Tibial nerve (tissue), 4 donors: ENCODE data around the gene SDK2.

Source experiments
- EP300 ChIP-seq, 2 donors: sonication (generic); formaldehyde crosslinking; IDR thresholded peaks; one replicate each; pipeline ENCODE4 v1.6.1; 2017; ENCODE audit warnings: antibody characterized with exemption in 2 of 2, mild to moderate bottlenecking in 1 of 2
- POLR2A ChIP-seq, 2 donors: fragments of 450-650 bp; IDR thresholded peaks; one replicate each; pipeline ENCODE4 v1.6.1; 2017; ENCODE audit warnings: antibody characterized with exemption in 2 of 2, mild to moderate bottlenecking in 2 of 2, moderate library complexity in 2 of 2
- TF ChIP-seq, protein P1 (sequence below), 5 experiments: fragments of 200-600 bp in 3 of 5; fragments of 450-650 bp in 2 of 5; sonication (generic) in 3 of 5; IDR thresholded peaks; one replicate each; pipeline ENCODE4 v1.5.1; 2016 to 2019; ENCODE audit warnings: antibody characterized with exemption in 5 of 5, mild to moderate bottlenecking in 3 of 5, moderate library complexity in 2 of 5

DNA sequence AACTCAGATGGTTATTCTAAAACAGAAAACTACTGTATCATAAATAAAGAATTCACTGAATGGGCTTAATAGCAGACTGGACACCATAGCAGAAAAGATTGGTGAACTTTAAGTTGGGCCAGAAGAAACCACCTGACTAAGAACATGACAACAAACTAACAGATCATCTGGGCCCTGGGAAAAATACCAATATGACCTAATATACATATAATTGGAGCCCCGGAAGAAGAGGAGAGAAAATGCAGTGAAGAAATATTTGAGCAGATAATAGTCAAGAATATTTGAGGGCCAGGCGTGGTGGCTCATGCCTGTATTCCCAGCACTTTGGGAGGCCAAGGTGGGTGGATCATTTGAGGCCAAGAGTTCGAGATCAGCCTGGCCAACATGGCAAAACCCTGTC lies 25.5 kb upstream of the SDK2 start:
- TF ChIP-seq, protein P1, sequence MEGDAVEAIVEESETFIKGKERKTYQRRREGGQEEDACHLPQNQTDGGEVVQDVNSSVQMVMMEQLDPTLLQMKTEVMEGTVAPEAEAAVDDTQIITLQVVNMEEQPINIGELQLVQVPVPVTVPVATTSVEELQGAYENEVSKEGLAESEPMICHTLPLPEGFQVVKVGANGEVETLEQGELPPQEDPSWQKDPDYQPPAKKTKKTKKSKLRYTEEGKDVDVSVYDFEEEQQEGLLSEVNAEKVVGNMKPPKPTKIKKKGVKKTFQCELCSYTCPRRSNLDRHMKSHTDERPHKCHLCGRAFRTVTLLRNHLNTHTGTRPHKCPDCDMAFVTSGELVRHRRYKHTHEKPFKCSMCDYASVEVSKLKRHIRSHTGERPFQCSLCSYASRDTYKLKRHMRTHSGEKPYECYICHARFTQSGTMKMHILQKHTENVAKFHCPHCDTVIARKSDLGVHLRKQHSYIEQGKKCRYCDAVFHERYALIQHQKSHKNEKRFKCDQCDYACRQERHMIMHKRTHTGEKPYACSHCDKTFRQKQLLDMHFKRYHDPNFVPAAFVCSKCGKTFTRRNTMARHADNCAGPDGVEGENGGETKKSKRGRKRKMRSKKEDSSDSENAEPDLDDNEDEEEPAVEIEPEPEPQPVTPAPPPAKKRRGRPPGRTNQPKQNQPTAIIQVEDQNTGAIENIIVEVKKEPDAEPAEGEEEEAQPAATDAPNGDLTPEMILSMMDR (IDR thresholded peaks at IDR 0.05), result no peak
- TF ChIP-seq EP300 (IDR thresholded peaks at IDR 0.05) (no peak), POLR2A (IDR thresholded peaks at IDR 0.05) (no peak)
